GM23338 (cell line): ENCODE measurements around the gene ZNF695. TPM values are rescaled to one million over a fixed set of nuclear protein-coding genes. Genes with fewer than 3 reads are reported as not detected.

Experiments used
- ATAC-seq: fragments of 200-7000 bp; cut with Tn5 transposase; 3 replicates; pipeline ENCODE4 v1.9.1; 2020
- DNase-seq: peaks from one replicate; pipeline ENCODE4 v3.0.0-alpha.2; 2015; ENCODE audit warnings: low spot score
- H2AFZ ChIP-seq: fragments of 200-600 bp; sonication (generic); 2 replicates; pipeline ENCODE4 v1.8.0; 2016; ENCODE audit warnings: antibody characterized with exemption, mild to moderate bottlenecking, moderate library complexity
- H3F3A ChIP-seq: fragments of 200-600 bp; sonication (generic); replicated peaks from 2 replicates; pipeline ENCODE4 v1.8.0; 2017; ENCODE audit warnings: antibody characterized with exemption, mixed run types, low read depth
- H3K27ac ChIP-seq: fragments of 200-600 bp; sonication (generic); 2 replicates; pipeline ENCODE4 v1.6.1; 2016; ENCODE audit warnings: low read depth
- H3K27me3 ChIP-seq: fragments of 200-600 bp; sonication (generic); 2 replicates; pipeline ENCODE4 v1.8.0; 2016; ENCODE audit warnings: mild to moderate bottlenecking, mixed run types, moderate library complexity; ENCODE audit not compliant: insufficient read depth
- H3K36me3 ChIP-seq: fragments of 200-600 bp; sonication (generic); 2 replicates; pipeline ENCODE4 v1.8.0; 2016; ENCODE audit warnings: mild to moderate bottlenecking; ENCODE audit not compliant: insufficient read depth
- H3K4me1 ChIP-seq: fragments of 200-600 bp; sonication (generic); 2 replicates; pipeline ENCODE4 v1.8.0; 2016; ENCODE audit warnings: mild to moderate bottlenecking, moderate library complexity; ENCODE audit not compliant: insufficient read depth
- H3K4me2 ChIP-seq: fragments of 200-600 bp; sonication (generic); 2 replicates; pipeline ENCODE4 v1.7.1; 2017; ENCODE audit warnings: mixed run types
- H3K4me3 ChIP-seq: fragments of 200-600 bp; sonication (generic); 2 replicates; pipeline ENCODE4 v1.6.1; 2016; ENCODE audit warnings: mixed run types
- H3K79me2 ChIP-seq: fragments of 200-600 bp; sonication (generic); replicated peaks from 2 replicates; pipeline ENCODE4 v1.8.0; 2017; ENCODE audit warnings: mild to moderate bottlenecking; ENCODE audit not compliant: insufficient read depth
- H3K9me2 ChIP-seq: fragments of 200-600 bp; sonication (generic); 2 replicates; pipeline ENCODE4 v1.8.0; 2017; ENCODE audit not compliant: insufficient read depth
- H4K20me1 ChIP-seq: fragments of 200-600 bp; sonication (generic); replicated peaks from 2 replicates; pipeline ENCODE4 v1.8.0; 2017; ENCODE audit warnings: mild to moderate bottlenecking; ENCODE audit not compliant: insufficient read depth
- H3K27ac Mint-ChIP-seq: 2 replicates; pipeline ENCODE4 v1.8.0; 2020; ENCODE audit warnings: inconsistent platforms, mild to moderate bottlenecking, moderate library complexity, mixed read lengths
- H3K27me3 Mint-ChIP-seq: 3 replicates; pipeline ENCODE4 v1.8.0; 2022; ENCODE audit warnings: low read depth, mild to moderate bottlenecking, moderate library complexity, mixed read lengths, inconsistent platforms; ENCODE audit not compliant: insufficient read depth, poor library complexity
- H3K36me3 Mint-ChIP-seq: 3 replicates; pipeline ENCODE4 v1.8.0; 2021; ENCODE audit warnings: low read depth, mild to moderate bottlenecking, inconsistent platforms, moderate library complexity, mixed read lengths
- H3K4me1 Mint-ChIP-seq: 3 replicates; pipeline ENCODE4 v1.8.0; 2020; ENCODE audit warnings: mild to moderate bottlenecking, inconsistent platforms, mixed read lengths
- H3K4me3 Mint-ChIP-seq: 3 replicates; pipeline ENCODE4 v1.8.0; 2021; ENCODE audit warnings: moderate library complexity, mild to moderate bottlenecking, inconsistent platforms, mixed read lengths
- H3K9me3 Mint-ChIP-seq: 3 replicates; pipeline ENCODE4 v1.8.0; 2020; ENCODE audit warnings: moderate library complexity, mild to moderate bottlenecking, inconsistent platforms, mixed read lengths
- EZH2 ChIP-seq: fragments of 200-600 bp; sonication (generic); IDR thresholded peaks from one replicate; pipeline ENCODE4 v1.8.0; 2017; ENCODE audit warnings: antibody characterized with exemption, mild to moderate bottlenecking, low read depth; ENCODE audit not compliant: unreplicated experiment
- EZH2phosphoT487 ChIP-seq: fragments of 200-600 bp; sonication (generic); IDR thresholded peaks from one replicate; pipeline ENCODE4 v1.8.1; 2018; ENCODE audit warnings: antibody characterized with exemption; ENCODE audit not compliant: unreplicated experiment
- JUNB ChIP-seq: IDR thresholded peaks from one replicate; pipeline ENCODE4 v1.6.1; 2016; ENCODE audit warnings: antibody characterized with exemption; ENCODE audit not compliant: unreplicated experiment
- NANOG ChIP-seq: IDR thresholded peaks from 2 replicates; pipeline ENCODE4 v1.6.1; 2016; ENCODE audit warnings: antibody characterized with exemption, borderline replicate concordance
- POLR2AphosphoS5 ChIP-seq: IDR thresholded peaks from 2 replicates; pipeline ENCODE4 v1.6.1; 2016; ENCODE audit warnings: antibody characterized with exemption, low read depth
- STAT1 ChIP-seq: IDR thresholded peaks from one replicate; pipeline ENCODE4 v1.6.1; 2016; ENCODE audit warnings: antibody characterized with exemption; ENCODE audit not compliant: unreplicated experiment
- ZNF331 ChIP-seq: fragments of 250-450 bp; sonication (Bioruptor Pico); IDR thresholded peaks from 2 replicates; pipeline ENCODE4 v1.5.0; 2020; ENCODE audit warnings: low read depth, mild to moderate bottlenecking, moderate library complexity
- polyA plus RNA-seq: library from polyadenylated mRNA; unstranded; fragments of >200 nt; fragmentation: Nextera tagmentation; extraction: Ambion mirVana; gene quantifications from 2 replicates; pipeline ENCODE4 v1.2.1, GENCODE V29; 2016
- total RNA-seq: library from RNA; depleted of rRNA; stranded (reverse); fragments of >200 nt; shearing (Covaris generic); gene quantifications from 2 replicates; pipeline ENCODE4 v1.2.3, GENCODE V29; 2014
- TF ChIP-seq, protein P1 (sequence below), 2 experiments: fragments of 200-600 bp in 1 of 2; sonication (generic) in 1 of 2; conservative IDR thresholded peaks; 2 replicates each; pipeline versions ENCODE4 v1.5.1 to v1.6.1; 2016 to 2017; ENCODE audit warnings: antibody characterized with exemption in 2 of 2, low read depth in 2 of 2, mild to moderate bottlenecking in 2 of 2, moderate library complexity in 1 of 2
- TF ChIP-seq, protein P2 (sequence below): IDR thresholded peaks from 2 replicates; pipeline ENCODE4 v1.6.1; 2016; ENCODE audit warnings: antibody characterized with exemption

Gene ZNF695
- total and polyA plus RNA-seq, 2 experiments from 2014 or later = 26.5 to 34.2 TPM

DNA sequence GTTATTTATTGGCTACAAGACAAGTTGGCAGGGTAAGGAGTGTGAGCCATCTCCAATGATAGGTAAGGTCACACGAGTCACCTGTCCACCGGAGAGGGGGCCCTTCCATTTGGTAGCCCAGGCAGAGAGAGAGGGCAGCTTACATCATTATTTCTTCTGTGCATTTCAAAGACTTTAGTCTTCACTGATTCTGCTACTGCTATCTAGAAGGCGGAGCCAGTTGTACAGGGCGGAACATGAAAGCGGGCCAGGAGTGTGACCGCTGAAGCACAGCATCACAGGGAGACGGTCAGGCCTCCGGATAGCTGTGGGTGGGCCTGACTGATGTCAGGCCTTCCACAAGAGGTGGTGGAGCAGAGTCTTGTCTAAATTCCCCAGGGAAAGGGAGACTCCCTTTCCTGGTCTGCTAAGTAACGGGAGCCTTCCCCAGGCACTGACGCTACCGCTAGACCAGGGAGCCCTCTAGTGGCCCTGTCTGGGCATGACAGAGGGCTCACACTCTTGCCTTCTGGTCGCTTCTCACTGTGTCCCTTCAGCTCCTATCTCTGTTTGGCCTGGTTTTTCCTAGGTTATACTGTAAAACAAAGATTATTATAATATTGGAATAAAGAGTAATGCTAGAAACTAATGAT lies 36.7 kb downstream of the ZNF695 start:
- Histone ChIP-seq H2AFZ (no peak overlapping the region), H3K9me2 (peaks cover 8% of the 10 kb centered on the region), H3F3A (no peaks in the 10 kb centered on the region), H3K27ac (no peak overlapping the region), H3K27me3 (no peaks in the 10 kb centered on the region), H3K36me3 (peaks cover 4% of the 10 kb centered on the region), H3K4me2 (no peak overlapping the region), H3K4me1 (no peaks in the 10 kb centered on the region), H4K20me1 (no peaks in the 10 kb centered on the region; the same call in 1 of the 2 replicates), H3K4me3 (no peak overlapping the region), H3K79me2 (0 out of 2 replicates have a peak, but pooled peaks cover 2% of the 10 kb centered on the region)
- Mint-ChIP-seq H3K27ac (no peak overlapping the region), H3K27me3 (no peaks in the 10 kb centered on the region), H3K4me3 (no peak overlapping the region), H3K4me1 (no peaks in the 10 kb centered on the region; the same call in 2 of the 3 replicates), H3K36me3 (peaks cover 90% of the 10 kb centered on the region), H3K9me3 (peaks cover 86% of the 10 kb centered on the region)
- peak; percentile 74 for DNase-seq
- no peak for TF ChIP-seq STAT1
- TF ChIP-seq, protein P1, sequence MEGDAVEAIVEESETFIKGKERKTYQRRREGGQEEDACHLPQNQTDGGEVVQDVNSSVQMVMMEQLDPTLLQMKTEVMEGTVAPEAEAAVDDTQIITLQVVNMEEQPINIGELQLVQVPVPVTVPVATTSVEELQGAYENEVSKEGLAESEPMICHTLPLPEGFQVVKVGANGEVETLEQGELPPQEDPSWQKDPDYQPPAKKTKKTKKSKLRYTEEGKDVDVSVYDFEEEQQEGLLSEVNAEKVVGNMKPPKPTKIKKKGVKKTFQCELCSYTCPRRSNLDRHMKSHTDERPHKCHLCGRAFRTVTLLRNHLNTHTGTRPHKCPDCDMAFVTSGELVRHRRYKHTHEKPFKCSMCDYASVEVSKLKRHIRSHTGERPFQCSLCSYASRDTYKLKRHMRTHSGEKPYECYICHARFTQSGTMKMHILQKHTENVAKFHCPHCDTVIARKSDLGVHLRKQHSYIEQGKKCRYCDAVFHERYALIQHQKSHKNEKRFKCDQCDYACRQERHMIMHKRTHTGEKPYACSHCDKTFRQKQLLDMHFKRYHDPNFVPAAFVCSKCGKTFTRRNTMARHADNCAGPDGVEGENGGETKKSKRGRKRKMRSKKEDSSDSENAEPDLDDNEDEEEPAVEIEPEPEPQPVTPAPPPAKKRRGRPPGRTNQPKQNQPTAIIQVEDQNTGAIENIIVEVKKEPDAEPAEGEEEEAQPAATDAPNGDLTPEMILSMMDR (conservative IDR thresholded peaks at IDR 0.05; ENCODE audit: low read depth in 2 of 2) = peak; percentile 68 to 87
- no peak for ATAC-seq

DNA sequence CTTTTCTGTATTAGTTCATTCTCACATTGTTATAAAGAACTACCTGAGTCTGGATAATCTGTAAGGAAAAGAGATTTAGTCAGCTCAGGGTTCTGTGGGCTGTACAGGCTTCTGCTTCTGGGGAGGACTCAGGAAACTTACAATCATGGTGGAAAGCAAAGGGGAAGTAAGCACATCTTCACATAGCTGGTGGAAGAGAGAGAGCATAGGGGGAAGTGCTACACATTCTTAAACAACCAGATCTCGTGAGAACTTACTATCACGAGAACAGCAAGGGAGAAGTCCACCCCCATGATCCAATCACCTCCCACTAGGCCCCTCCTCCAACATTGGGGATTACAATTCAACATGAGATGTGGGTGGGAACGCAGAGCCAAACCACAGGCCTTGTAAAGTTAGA lies 38.2 kb downstream of the ZNF695 start:
- Histone ChIP-seq H3K4me1 (no peaks in the 10 kb centered on the region), H3K9me2 (peaks cover 7% of the 10 kb centered on the region), H3F3A (no peaks in the 10 kb centered on the region), H4K20me1 (no peaks in the 10 kb centered on the region; the same call in 1 of the 2 replicates), H3K79me2 (no peaks in the 10 kb centered on the region), H3K27ac (no peak overlapping the region), H3K4me3 (no peak overlapping the region), H3K27me3 (no peaks in the 10 kb centered on the region), H2AFZ (no peak overlapping the region), H3K4me2 (no peak overlapping the region), H3K36me3 (peaks cover 4% of the 10 kb centered on the region)
- Mint-ChIP-seq H3K4me3 (no peak overlapping the region), H3K27ac (no peak overlapping the region), H3K4me1 (no peaks in the 10 kb centered on the region; the same call in 2 of the 3 replicates), H3K27me3 (no peaks in the 10 kb centered on the region), H3K9me3 (peaks cover 77% of the 10 kb centered on the region), H3K36me3 (peaks cover 89% of the 10 kb centered on the region)
- DNase-seq = no peak
- no peak for TF ChIP-seq STAT1
- no peak for TF ChIP-seq EZH2phosphoT487
- no peak for TF ChIP-seq JUNB
- ATAC-seq = no peak

DNA sequence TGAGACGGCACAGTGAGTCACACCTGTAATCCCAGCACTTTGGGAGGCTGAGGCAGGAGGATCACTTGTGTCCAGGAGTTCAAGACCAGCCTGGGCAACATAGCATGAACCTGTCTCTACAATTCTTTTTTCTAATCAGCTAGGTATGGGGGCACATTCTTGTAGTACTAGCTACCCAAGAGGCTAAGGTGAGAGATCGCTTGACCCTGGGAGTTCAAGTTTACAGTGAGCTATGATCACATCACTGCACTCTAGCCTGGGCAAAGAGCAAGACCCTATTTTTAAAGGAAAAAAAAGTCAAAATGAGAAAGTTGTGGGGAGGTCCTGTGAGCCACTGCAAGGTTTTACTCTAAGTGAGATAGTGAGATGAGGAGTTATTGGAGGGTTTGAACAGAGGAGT lies 41.4 kb downstream of the ZNF695 start:
- H3K79me2 ChIP-seq = no peaks in the 10 kb centered on the region
- H3K27ac ChIP-seq = no peak overlapping the region
- Mint-ChIP-seq H3K4me1 (no peaks in the 10 kb centered on the region; the same call in 2 of the 3 replicates), H3K9me3 (peaks cover 54% of the 10 kb centered on the region), H3K27ac (no peak overlapping the region), H3K27me3 (no peaks in the 10 kb centered on the region), H3K36me3 (peaks cover 89% of the 10 kb centered on the region), H3K4me3 (no peak overlapping the region)
- peaks cover 4% of the 10 kb centered on the region; the same call in 1 of the 2 replicates for H3K9me2 ChIP-seq
- H3K27me3 ChIP-seq = no peaks in the 10 kb centered on the region
- ATAC-seq = no peak
- DNase-seq = no peak
- H3K4me2 ChIP-seq = no peak overlapping the region
- H2AFZ ChIP-seq = no peak overlapping the region
- H3K4me3 ChIP-seq = no peak overlapping the region
- H3K4me1 ChIP-seq = no peaks in the 10 kb centered on the region
- peaks cover under 1% of the 10 kb centered on the region; the same call in 1 of the 2 replicates for H4K20me1 ChIP-seq
- H3K36me3 ChIP-seq = peaks cover 9% of the 10 kb centered on the region
- H3F3A ChIP-seq = no peaks in the 10 kb centered on the region
- TF ChIP-seq POLR2AphosphoS5 (no peak), ZNF331 (CRISPR knock-in tag) (no peak), JUNB (no peak), EZH2 (no peak), STAT1 (no peak), NANOG (no peak), EZH2phosphoT487 (no peak)
- TF ChIP-seq, protein P2, sequence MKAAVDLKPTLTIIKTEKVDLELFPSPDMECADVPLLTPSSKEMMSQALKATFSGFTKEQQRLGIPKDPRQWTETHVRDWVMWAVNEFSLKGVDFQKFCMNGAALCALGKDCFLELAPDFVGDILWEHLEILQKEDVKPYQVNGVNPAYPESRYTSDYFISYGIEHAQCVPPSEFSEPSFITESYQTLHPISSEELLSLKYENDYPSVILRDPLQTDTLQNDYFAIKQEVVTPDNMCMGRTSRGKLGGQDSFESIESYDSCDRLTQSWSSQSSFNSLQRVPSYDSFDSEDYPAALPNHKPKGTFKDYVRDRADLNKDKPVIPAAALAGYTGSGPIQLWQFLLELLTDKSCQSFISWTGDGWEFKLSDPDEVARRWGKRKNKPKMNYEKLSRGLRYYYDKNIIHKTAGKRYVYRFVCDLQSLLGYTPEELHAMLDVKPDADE = no peak
